ENCODE data around the gene DPT. TPM values are rescaled to one million over a fixed set of nuclear protein-coding genes. Genes with fewer than 3 reads are reported as not detected.

The DPT gene
- total and polyA plus RNA-seq, 2 donors from 2014 or later, result 2.6 to 4.8 TPM

GRCh38 chr1:168714012-168714411, 15.0 kb downstream of the DPT start:
- Histone ChIP-seq H3K27me3 (ENCODE audit: control insufficient read depth, insufficient read depth, low read length) (no peaks in the 10 kb centered on the region), H3K9ac (ENCODE audit: low read length in 3 of 3) (no peak overlapping the region), H3K9me3 (ENCODE audit: control insufficient read depth in 2 of 3, insufficient read depth in 1 of 3, low read length in 3 of 3) (no peaks in the 10 kb centered on the region), H3K36me3 (ENCODE audit: control insufficient read depth in 2 of 3, insufficient read depth in 3 of 3, low read length in 3 of 3) (no peaks in the 10 kb centered on the region), H3K4me1 (ENCODE audit: control insufficient read depth in 2 of 3, insufficient read depth in 2 of 3, low read depth in 1 of 3, low read length in 3 of 3) (no peaks in the 10 kb centered on the region), H3K4me3 (ENCODE audit: low read length in 3 of 3) (no peak overlapping the region), H3K27ac (ENCODE audit: low read depth in 2 of 2, low read length in 2 of 2) (no peak overlapping the region)
- intact Hi-C loops (cut with DNase I), result no loop called here
- FAIRE-seq (no peak), DNase-seq (no peak)
- no peak for TF ChIP-seq CTCF (IDR thresholded peaks at IDR 0.05; ENCODE audit: borderline replicate concordance, extremely low read depth, insufficient read depth)

GRCh38 chr1:168709405-168710363, 19.3 kb downstream of the DPT start:
- no peak overlapping the region for H3K9ac ChIP-seq (ENCODE audit: low read length in 3 of 3)
- H3K27me3 ChIP-seq (ENCODE audit: control insufficient read depth, insufficient read depth, low read length), result no peaks in the 10 kb centered on the region
- no peak overlapping the region for H3K4me3 ChIP-seq (ENCODE audit: low read length in 3 of 3)
- no peak for TF ChIP-seq CTCF (IDR thresholded peaks at IDR 0.05; ENCODE audit: borderline replicate concordance, extremely low read depth, insufficient read depth)
- FAIRE-seq (no peak), DNase-seq (no peak)
- intact Hi-C loops (cut with DNase I), result no loop called here
- H3K36me3 ChIP-seq (ENCODE audit: control insufficient read depth in 2 of 3, insufficient read depth in 3 of 3, low read length in 3 of 3), result no peaks in the 10 kb centered on the region
- no peaks in the 10 kb centered on the region for H3K4me1 ChIP-seq (ENCODE audit: control insufficient read depth in 2 of 3, insufficient read depth in 2 of 3, low read depth in 1 of 3, low read length in 3 of 3)
- H3K27ac ChIP-seq (ENCODE audit: low read depth in 2 of 2, low read length in 2 of 2), result no peak overlapping the region
- H3K9me3 ChIP-seq (ENCODE audit: control insufficient read depth in 2 of 3, insufficient read depth in 1 of 3, low read length in 3 of 3), result no peaks in the 10 kb centered on the region

- no peaks in the 10 kb centered on the region for H3K4me1 ChIP-seq (ENCODE audit: control insufficient read depth in 2 of 3, insufficient read depth in 2 of 3, low read depth in 1 of 3, low read length in 3 of 3)
- peak overlapping the region in 1 of 2 donors; percentile 6 for H3K27ac ChIP-seq (ENCODE audit: low read depth in 2 of 2, low read length in 2 of 2)
- no peak overlapping the region for H3K9ac ChIP-seq (ENCODE audit: low read length in 3 of 3)
- intact Hi-C loops (cut with DNase I), result no loop called here
- no peak for DNase-seq
- no peaks in the 10 kb centered on the region for H3K27me3 ChIP-seq (ENCODE audit: control insufficient read depth, insufficient read depth, low read length)
- H3K36me3 ChIP-seq (ENCODE audit: control insufficient read depth in 2 of 3, insufficient read depth in 3 of 3, low read length in 3 of 3), result no peaks in the 10 kb centered on the region
- no peak overlapping the region for H3K4me3 ChIP-seq (ENCODE audit: low read length in 3 of 3)
- no peak for FAIRE-seq
- H3K9me3 ChIP-seq (ENCODE audit: control insufficient read depth in 2 of 3, insufficient read depth in 1 of 3, low read length in 3 of 3), result no peaks in the 10 kb centered on the region
- no peak for TF ChIP-seq CTCF (IDR thresholded peaks at IDR 0.05; ENCODE audit: borderline replicate concordance, extremely low read depth, insufficient read depth)
Measured at GRCh38 chr1:168708698-168709404, 20.2 kb downstream of the DPT start.

All from kidney (tissue), 14 donors.